Stimulated activated CD4-positive, alpha-beta T cell treated with anti-CD3 and anti-CD28 coated beads, TNF-alpha, amount 100 ng/mL, for 24 hours (primary cell): ENCODE measurements around the gene CD247.

Experiments used
- DNase-seq, 3 experiments: peaks; one replicate each; pipeline ENCODE4 v3.0.0-alpha.2; 2020; ENCODE audit warnings: low read depth in 3 of 3

CD247 gene

DNA sequence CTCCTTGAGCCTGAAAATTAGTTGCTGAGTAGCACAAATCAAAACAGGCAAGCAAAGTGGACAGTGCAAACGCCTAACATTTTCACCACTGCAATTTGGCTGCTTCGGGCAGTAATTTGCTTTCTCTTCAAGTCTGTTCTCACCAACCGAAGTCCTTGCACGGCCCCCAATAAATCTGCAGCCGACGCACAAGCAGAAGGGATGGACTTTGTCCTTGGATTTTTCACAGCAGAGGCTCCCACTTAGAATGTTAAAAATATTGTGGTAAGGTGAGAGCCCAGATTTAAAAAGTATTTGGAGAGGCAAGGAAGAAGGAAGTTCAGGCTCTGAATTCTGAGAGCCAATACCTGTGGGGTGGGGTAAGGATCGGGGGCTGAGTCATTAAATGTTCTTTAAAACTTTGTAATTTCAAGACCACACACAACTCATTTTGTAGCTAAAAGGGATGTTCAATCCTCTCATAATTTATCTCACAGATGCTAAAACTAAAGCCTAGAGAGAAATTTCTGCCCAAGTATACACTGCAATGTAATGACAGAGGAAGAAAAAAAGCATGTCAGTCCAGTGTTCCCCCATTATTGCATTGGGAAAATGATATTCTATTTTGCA lies 6.2 kb downstream of the CD247 start:
- DNase-seq: no peak

- DNase-seq: no peak
These were observed 6.8 kb downstream of the CD247 start for GRCh38 chr1:167511374-167511986.

DNA sequence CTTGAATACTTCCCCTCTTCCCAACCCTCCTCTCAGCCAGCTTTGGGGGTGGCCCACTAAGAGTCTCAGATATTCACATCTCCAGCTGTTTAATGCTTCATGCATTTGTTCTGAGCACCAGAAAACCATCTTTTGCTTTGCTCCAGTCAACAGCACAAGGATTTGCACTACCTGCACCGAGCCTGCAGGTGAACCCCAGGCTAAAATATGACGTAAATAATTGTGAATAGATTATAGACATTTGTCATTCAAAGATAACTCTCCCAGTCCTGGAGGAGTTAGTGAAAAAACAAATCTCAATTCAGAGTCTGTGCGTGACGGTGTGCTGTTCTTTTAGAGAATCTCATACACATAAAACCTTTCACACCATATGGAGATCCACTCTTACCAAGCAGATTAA lies 7.4 kb downstream of the CD247 start:
- no peak for DNase-seq

- no peak for DNase-seq
These were observed 8.1 kb downstream of the CD247 start for GRCh38 chr1:167510244-167510643.

DNA sequence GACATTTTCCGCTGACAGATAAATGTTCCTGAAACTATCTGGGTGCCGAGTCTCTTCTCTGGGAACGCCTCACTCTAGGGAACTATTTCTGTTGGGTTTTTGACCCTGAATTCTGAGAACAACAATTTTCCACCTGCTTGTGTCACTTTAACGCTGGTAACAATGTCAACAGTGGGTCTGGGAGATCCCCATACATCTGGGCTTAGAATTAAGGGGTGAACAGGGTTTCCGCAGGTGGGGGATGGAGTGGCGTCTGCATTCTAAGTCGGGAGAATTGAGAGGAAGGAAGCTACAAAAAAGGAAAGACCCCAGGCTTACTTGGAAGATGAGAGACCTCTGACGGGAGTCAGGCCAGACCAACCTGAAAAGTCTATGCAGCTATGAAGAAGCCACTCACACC lies 8.7 kb downstream of the CD247 start:
- DNase-seq: no peak

DNA sequence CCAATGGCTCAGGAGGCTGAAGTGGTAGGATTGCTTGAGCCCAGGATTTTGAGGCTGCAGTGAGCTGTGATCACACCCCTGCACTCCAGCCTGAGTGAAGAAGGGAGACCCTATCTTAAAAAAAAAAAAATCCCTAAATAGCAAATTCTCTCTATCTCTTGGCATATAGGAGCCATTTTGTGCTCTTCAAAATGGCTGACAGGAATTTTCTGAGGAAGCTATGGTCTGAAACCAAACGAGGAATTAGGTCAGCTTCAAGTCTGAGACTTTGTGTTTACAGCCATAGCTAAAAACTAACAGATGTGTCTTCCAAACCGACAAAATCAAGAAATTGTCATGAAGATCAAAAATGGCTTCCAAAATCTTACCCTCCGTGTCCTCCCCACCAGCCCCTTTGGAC lies 10.6 kb downstream of the CD247 start:
- no peak for DNase-seq

DNA sequence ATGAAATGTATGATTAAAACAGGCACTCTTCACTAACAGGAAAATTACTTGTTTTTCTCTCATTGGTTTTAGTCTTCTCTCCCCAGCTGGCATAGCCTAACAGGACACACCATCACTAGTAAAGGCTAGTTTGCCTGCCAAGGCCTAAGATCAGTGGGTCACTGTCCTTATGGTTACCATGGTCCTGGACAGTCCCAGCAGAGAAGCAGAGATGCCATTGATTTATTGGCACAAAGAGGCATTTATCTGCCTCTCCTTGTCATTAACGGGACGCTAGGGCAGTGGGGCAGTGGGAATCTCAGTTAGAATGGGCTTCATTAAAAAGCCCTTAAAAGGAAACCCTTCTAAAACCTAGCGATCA lies 13.9 kb downstream of the CD247 start:
- DNase-seq: no peak

DNA sequence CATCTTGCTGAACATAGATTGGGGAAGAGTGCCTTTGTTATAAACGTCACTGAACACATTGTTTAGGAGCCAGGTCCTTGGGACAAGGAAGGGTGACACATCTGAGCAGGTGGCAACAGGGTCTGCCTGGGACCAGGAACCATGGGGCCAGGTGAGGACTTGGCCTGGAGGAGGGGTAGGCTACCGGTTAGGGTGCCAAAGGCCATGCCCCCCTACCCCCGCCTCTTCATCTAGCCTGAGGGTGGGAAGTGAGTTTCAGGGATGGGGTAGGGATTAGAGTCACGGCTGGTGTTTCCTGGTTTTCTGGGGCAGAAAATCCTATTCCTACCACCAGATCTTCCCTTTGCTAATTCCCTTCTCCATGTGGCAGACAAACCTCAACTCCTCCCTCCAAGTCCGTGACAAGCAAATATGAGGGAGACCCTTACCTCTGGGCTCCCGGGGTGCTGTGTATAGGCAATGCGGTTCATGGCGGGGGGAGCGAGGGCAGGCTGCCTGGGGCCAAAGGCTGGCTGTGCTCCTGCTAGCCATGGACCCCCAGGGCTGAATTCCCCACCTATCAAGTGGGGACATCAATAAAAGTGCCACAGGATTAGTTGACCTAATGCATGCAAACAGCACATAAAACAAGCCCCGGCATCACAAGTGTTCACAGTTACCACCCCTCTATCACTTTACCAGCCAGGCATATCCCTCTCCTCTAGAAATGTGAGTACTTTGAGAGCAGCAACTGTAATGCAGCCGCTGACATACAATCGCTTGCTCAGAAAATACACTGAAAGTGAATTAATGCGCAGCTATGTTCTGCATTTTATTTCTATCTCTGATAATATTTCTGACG lies 14.5 kb downstream of the CD247 start:
- DNase-seq: no peak

- no peak for DNase-seq
These were observed 15.4 kb downstream of the CD247 start for GRCh38 chr1:167502719-167503462.

- DNase-seq: no peak
These were observed 16.2 kb downstream of the CD247 start for GRCh38 chr1:167502192-167502551.

- DNase-seq: peak in 1 of 3 experiments; percentile 72
These were observed 16.7 kb downstream of the CD247 start for GRCh38 chr1:167501515-167502191.

DNA sequence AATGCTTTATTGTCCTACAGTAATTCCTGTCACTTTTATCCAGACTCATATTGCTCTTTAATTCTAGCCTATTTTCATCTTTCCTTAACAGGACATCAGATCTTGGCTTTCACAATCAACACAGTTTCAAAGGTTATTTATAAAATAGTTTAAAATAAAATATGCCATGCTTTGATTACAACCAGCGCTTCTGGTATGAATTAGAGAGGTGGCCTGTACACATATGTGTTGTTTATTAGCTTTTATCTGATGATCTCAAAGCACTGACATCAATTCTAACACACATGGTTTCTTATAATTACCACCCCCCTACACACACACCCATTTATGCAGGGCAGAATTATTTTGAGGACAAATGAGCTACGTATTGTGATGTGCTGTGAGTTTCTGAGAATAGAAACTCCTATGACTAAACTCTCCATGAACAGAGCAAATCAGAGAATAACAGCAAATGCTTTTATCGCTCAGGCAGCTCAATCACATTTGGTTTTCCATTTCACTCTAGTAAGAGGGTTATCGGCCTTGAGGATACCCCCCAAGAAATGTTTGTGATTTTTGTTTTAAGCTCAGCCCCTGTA lies 18.0 kb downstream of the CD247 start:
- DNase-seq: no peak

DNA sequence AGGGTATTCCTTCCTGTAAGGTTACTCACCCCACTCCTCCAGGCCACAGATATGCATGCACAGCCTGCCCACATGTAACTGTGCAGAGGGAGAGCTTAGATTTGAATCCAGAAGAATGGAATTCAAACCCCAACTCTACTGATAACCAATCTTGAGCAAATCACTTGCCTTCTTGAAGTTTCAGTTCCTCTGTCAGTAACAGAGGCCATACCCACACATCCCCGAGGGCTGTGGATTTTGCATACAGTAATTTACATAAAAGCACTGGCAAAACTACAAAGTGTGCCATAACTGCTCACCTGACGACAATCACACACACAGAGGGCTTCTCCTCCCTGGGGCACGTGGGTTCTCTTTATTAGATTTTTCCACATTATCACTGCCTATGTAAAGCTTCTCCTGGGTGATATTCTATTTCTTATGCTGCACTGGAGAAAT lies 18.6 kb downstream of the CD247 start:
- DNase-seq: no peak

DNA sequence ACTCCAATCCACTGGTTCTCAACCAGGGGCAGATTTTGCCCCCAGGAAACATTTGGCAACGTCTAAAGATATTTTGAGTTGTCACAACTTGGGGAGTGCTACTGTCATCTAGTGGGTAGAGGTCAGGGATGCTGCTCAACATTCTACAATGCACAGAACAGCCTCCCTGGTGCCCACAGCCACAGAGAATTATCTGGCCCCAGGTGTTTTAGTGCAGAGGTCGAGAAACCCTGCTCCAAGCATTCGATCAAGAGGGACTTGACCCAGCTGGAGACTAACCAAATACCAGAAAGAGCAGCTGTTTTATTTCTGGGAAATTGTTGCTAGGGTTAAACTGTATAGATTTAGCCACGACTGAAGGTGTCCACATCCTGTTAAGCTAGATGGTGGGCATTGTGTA lies 19.2 kb downstream of the CD247 start:
- no peak for DNase-seq

GRCh38 chr1:167496797-167497619 lies 21.3 kb downstream of the CD247 start:
- no peak for DNase-seq

DNA sequence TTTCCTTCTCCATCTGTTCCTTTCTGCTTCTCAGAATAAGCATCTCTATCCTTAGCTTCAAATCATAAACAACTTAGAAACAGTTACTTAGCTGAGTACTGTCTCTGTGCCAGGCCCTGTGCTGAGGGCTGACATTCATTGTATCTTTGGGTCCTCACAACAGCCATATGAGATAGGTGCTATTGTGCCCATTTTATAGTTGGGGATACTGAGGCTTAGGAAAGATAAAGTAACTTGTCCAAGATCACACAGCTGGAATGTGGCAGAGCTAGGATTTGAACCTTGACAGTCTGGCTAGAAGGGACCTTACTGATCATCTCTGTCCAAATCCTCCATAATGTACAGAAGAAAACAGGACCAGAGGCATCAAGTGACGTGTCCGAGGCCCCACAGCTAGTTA lies 25.0 kb downstream of the CD247 start:
- no peak for DNase-seq

DNA sequence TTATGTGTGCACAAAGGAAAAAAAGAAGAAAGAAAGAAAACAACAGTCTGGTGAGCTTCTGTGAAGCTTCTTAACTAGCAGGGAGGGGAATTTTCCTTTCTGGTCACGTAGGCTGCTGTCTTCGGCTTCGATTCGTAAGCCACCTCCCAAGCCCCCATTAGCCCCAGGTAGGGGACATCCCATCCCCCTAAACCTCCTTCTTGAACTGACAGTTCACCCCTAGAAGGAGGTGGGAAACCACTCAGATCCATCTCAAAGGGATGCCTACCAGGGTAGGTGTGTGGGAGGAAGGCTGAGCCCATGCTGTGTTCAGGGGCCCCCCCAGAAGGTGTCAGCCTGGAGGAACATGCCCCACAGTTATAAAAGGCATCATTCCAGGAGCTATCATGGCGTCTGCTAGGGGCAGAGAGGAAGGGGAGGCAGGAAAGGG lies 25.8 kb downstream of the CD247 start:
- DNase-seq: peak in 1 of 3 experiments; percentile 52

DNA sequence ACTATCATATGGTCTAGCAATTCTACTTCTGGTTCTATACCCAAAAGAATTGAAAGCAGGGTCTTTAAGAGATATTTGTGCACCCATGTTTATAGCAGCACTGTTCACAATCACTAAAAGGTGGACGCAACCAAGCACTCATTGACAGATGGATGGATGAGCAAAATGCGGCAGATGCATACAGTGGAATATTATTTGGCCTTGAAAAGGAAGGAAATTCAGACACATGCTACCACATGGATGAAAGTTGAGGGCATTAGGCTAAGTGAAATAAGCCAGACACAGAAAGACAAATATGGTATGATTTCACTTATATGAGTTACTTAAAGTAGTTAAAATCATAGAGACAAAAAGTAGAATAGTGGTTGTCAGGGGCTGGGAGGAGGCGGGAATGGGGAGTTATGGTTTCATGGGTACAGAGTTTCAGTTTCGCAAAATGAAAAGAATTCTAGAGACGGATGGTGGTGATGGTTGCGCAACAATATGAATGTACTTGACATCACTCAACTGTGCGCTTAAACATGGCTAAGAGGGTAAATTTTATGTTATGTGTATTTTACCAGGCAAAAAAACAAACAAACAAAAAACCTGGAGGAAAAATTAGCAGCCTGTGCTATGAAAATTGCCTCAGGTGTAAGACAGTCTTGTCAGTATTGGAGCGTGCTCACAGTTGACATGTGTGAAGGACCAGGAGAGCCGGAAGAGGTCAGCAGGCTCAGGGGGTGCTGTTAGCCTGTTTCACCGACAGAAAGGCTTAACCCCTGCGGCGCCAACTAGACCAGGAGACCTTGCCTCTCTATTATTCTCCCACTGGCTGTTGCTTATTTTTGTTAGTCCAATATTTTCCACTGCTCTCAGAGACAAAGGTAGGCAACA lies 26.5 kb downstream of the CD247 start:
- no peak for DNase-seq

GRCh38 chr1:167490765-167491164 lies 27.6 kb downstream of the CD247 start:
- no peak for DNase-seq
